GM12878 (cell line): ENCODE results near the gene HS3ST3A1. TPM values are rescaled to one million over a fixed set of nuclear protein-coding genes. Genes with fewer than 3 reads are reported as not detected.

Source experiments
- ATAC-seq: fragments of 200-7000 bp; cut with Tn5 transposase; 3 replicates; pipeline ENCODE4 v1.9.1; 2020; ENCODE audit warnings: mild to moderate bottlenecking, moderate library complexity
- BruUV-seq: library from RNA; stranded (reverse); fragments of 400-500 nt; replicated peaks from 2 replicates; lab custom pipeline; 2021; lab: Mats Ljungman, UMichigan
- CTCF ChIA-PET: fragments of 300-600 bp; sonication (Branson Sonifier 250); formaldehyde crosslinking; extraction: SDS; loops from one replicate; lab custom pipeline; 2021; ENCODE audit warnings: inconsistent platforms; lab: Yijun Ruan, JAX
- POLR2A ChIA-PET: fragments of 350-600 bp; formaldehyde crosslinking; extraction: SDS; loops from one replicate; lab custom pipeline; 2021; ENCODE audit warnings: inconsistent platforms; lab: Charles Lee
- RAD21 ChIA-PET: fragments of 300-600 bp; sonication (Branson Sonifier 250); formaldehyde crosslinking; loops from one replicate; lab custom pipeline; 2023; ENCODE audit warnings: antibody characterized with exemption; ENCODE audit not compliant: unreplicated experiment; lab: Charles Lee
- SMC1A ChIA-PET: fragments of 300-600 bp; sonication (Branson Sonifier 250); formaldehyde crosslinking; loops from one replicate; lab custom pipeline; 2023; ENCODE audit not compliant: unreplicated experiment, uncharacterized antibody; lab: Charles Lee
- DNase-seq: peaks from one replicate; pipeline ENCODE4 v3.0.0-alpha.2; 2011; ENCODE audit warnings: low read depth, low spot score
- FAIRE-seq: peaks from 3 replicates; lab custom pipeline; 2011; peaks lifted over from hg19 to GRCh38; lab: Jason Lieb, UNC
- H2AFZ ChIP-seq: 2 replicates; pipeline ENCODE4 v1.6.0; 2011; ENCODE audit warnings: low read depth, low read length, control low read depth; ENCODE audit not compliant: control insufficient read depth
- H3K27ac ChIP-seq: 2 replicates; pipeline ENCODE4 v1.5.1; 2011; ENCODE audit warnings: control low read depth; ENCODE audit not compliant: control insufficient read depth, insufficient read depth
- H3K27me3 ChIP-seq, 2 experiments: replicated peaks in 1 of 2; 2 replicates each; pipeline versions ENCODE4 v1.6.0 to v1.6.1; 2011; ENCODE audit warnings: low read length in 1 of 2; ENCODE audit not compliant: control insufficient read depth in 2 of 2, insufficient read depth in 2 of 2
- H3K36me3 ChIP-seq, 2 experiments: 2 replicates each; pipeline ENCODE4 v1.5.1; 2011; ENCODE audit warnings: low read length in 1 of 2; ENCODE audit not compliant: control insufficient read depth in 2 of 2, insufficient read depth in 2 of 2
- H3K4me1 ChIP-seq: 2 replicates; pipeline ENCODE4 v1.6.1; 2011; ENCODE audit warnings: mild to moderate bottlenecking, low read length, moderate library complexity, mixed read lengths; ENCODE audit not compliant: control insufficient read depth, insufficient read depth
- H3K4me2 ChIP-seq: 2 replicates; pipeline ENCODE4 v1.6.0; 2011; ENCODE audit warnings: control low read depth; ENCODE audit not compliant: control insufficient read depth, insufficient read depth
- H3K4me3 ChIP-seq: fragments of 200-600 bp; sonication (generic); 2 replicates; pipeline ENCODE4 v1.5.1; 2016
- H3K79me2 ChIP-seq: 2 replicates; pipeline ENCODE4 v1.6.0; 2011; ENCODE audit warnings: low read length; ENCODE audit not compliant: control insufficient read depth, insufficient read depth
- H3K9ac ChIP-seq: 2 replicates; pipeline ENCODE4 v1.8.0; 2011; ENCODE audit warnings: low read length, control low read depth, mixed read lengths; ENCODE audit not compliant: control insufficient read depth, insufficient read depth
- H3K9me3 ChIP-seq: replicated peaks from 3 replicates; pipeline ENCODE4 v1.5.1; 2011; ENCODE audit warnings: mild to moderate bottlenecking, low read length; ENCODE audit not compliant: control insufficient read depth, insufficient read depth
- H4K20me1 ChIP-seq: 2 replicates; pipeline ENCODE4 v1.6.0; 2011; ENCODE audit not compliant: control insufficient read depth, insufficient read depth
- EP300 ChIP-seq, 2 experiments: fragments of 150-350 bp in 1 of 2; IDR thresholded peaks; 2 replicates each; pipeline ENCODE4 v1.6.1; 2011 to 2012; ENCODE audit warnings: low read depth in 2 of 2, low read length in 2 of 2, borderline replicate concordance in 1 of 2, improper control_type of control experiment in 1 of 2, inconsistent platforms in 1 of 2; ENCODE audit not compliant: control insufficient read depth in 1 of 2
- FOS ChIP-seq: IDR thresholded peaks from 3 replicates; pipeline ENCODE4 v1.6.1; 2011; ENCODE audit warnings: borderline replicate concordance; ENCODE audit not compliant: insufficient read length; ENCODE audit errors: extremely low read depth
- NR2C2 ChIP-seq: IDR thresholded peaks from 2 replicates; pipeline ENCODE4 v1.6.1; 2011; ENCODE audit warnings: borderline replicate concordance, low read depth; ENCODE audit not compliant: control insufficient read depth, insufficient read length
- PML ChIP-seq: IDR thresholded peaks from 2 replicates; pipeline ENCODE4 v1.6.1; 2012; ENCODE audit warnings: low read length, inconsistent platforms
- SMC3 ChIP-seq: IDR thresholded peaks from 2 replicates; pipeline ENCODE4 v1.6.1; 2011; ENCODE audit warnings: low read length, improper control_type of control experiment, borderline replicate concordance
- STAT1 ChIP-seq: fragments of 450-650 bp; conservative IDR thresholded peaks from 2 replicates; pipeline ENCODE4 v1.6.1; 2014; ENCODE audit warnings: antibody characterized with exemption, mild to moderate bottlenecking
- WRNIP1 ChIP-seq: IDR thresholded peaks from 2 replicates; pipeline ENCODE4 v1.6.1; 2011; ENCODE audit warnings: low read depth, low read length, improper control_type of control experiment, borderline replicate concordance
- YBX1 ChIP-seq: fragments of 450-650 bp; IDR thresholded peaks from 2 replicates; pipeline ENCODE4 v1.6.1; 2016; ENCODE audit warnings: antibody characterized with exemption
- WGBS: methylation state at CpG from one replicate; pipeline ENCODE4 v1.1.6; 2016; ENCODE audit warnings: low lambda C conversion rate; ENCODE audit not compliant: insufficient replicate concordance, insufficient coverage; ENCODE audit errors: missing lambda C conversion rate; 5-methylcytosine and 5-hydroxymethylcytosine counted together
- in situ Hi-C: fragments of 300-500 bp; cut with MboI; formaldehyde crosslinking; loops from 9 replicates; pipeline ENCODE4 v1.14.3; 2018; ENCODE audit warnings: mixed read lengths
- intact Hi-C: fragments of 100-400 bp; cut with micrococcal nuclease; formaldehyde crosslinking; loops from one replicate; pipeline ENCODE4 v1.14.2; 2022; ENCODE audit not compliant: unreplicated experiment
- polyA plus RNA-seq, 11 experiments: library from polyadenylated mRNA; depleted of rRNA in 4 of 11; unstranded in 6 of 11; stranded (reverse) in 5 of 11; fragments of >200 nt; fragmentation: Nextera tagmentation in 4 of 11; fragmentation: Illumina TruSeq in 1 of 11; extraction: Ambion mirVana in 4 of 11; extraction: Trizol in 1 of 11; gene quantifications; 1 replicate in 1 of 11; 2 replicates in 10 of 11; pipeline versions ENCODE4 v1.2.1 to v1.2.3, GENCODE V29; 2011 to 2016; ENCODE audit warnings: inconsistent platforms in 2 of 11, missing spikeins in 2 of 11, low read depth in 1 of 11
- total RNA-seq, 4 experiments: library from RNA; depleted of rRNA in 3 of 4; stranded (reverse); fragments of >200 nt in 3 of 4; fragmentation: Illumina TruSeq in 1 of 4; extraction: Trizol in 1 of 4; gene quantifications; 2 replicates each; pipeline versions ENCODE4 v1.2.1 to v1.2.3, GENCODE V29; 2013 to 2021
- TF ChIP-seq, protein P1 (sequence below), 3 experiments: IDR thresholded peaks in 2 of 3; conservative IDR thresholded peaks in 1 of 3; 2 replicates each; pipeline ENCODE4 v1.5.1; 2011; ENCODE audit warnings: low read depth in 3 of 3, low read length in 3 of 3, mild to moderate bottlenecking in 3 of 3, control low read depth in 2 of 3, moderate library complexity in 2 of 3, inconsistent platforms in 1 of 3, mixed read lengths in 1 of 3; ENCODE audit not compliant: control insufficient read depth in 2 of 3, insufficient read depth in 1 of 3; ENCODE audit errors: extremely low read depth in 1 of 3
- TF ChIP-seq, protein P2 (sequence below): fragments of 150-350 bp; IDR thresholded peaks from 2 replicates; pipeline ENCODE4 v1.6.1; 2016; ENCODE audit warnings: low read depth, low read length

HS3ST3A1 gene
- total and polyA plus RNA-seq, 10 of the 15 experiments (the other 5 are each of a cell fraction or from before 2014, with no cell fraction given) = 0.24 to 0.26 TPM; not detected in 8

DNA sequence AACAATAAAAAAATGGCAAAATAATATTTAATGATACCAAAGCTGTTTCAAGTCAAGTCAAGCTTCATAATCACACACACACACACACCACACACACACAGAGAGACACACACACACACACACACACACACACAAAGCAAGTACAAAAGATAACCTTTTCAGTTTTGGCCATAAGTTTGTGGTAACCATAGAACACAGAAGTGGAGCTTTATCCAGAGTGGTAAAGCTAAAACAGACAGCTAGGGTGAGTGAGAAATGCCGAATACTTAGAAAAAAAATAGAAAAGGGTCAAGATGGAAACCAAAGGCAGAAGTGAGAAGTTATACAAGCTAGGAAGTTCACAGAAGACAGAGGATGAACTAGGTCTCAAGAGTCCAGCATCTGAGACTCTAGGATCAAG lies 79.0 kb downstream of the HS3ST3A1 start:
- no peaks in the 10 kb centered on the region for H3K27me3 ChIP-seq
- CTCF ChIA-PET = interaction anchor here (0.6 to 1.3 kb wide), 5 partner anchors 12 to 186 kb away, joined by 3 to 6 read pairs (median 3); no protein-coding TSS in a partner anchor
- no peak overlapping the region for H3K9ac ChIP-seq
- TF ChIP-seq FOS (no peak), YBX1 (no peak)
- FAIRE-seq = no peak
- no peaks in the 10 kb centered on the region for H3K79me2 ChIP-seq
- H3K4me3 ChIP-seq = no peak overlapping the region
- no peak overlapping the region for H3K4me2 ChIP-seq
- intact Hi-C loops (loop anchor here (10.0 kb wide), 1 partner anchor 68 kb away; no protein-coding TSS in a partner anchor), in situ Hi-C loops (no loop called here)
- H3K9me3 ChIP-seq = no peaks in the 10 kb centered on the region
- no peak overlapping the region for H2AFZ ChIP-seq
- no peaks in the 10 kb centered on the region for H4K20me1 ChIP-seq
- RAD21 ChIA-PET = interaction anchor here (0.8 to 3.8 kb wide), 5 partner anchors 12 to 73 kb away, joined by 3 to 32 read pairs (median 3); no protein-coding TSS in a partner anchor
- H3K27ac ChIP-seq = no peak overlapping the region
- POLR2A ChIA-PET = interaction anchor here (0.8 to 0.9 kb wide), 3 partner anchors 9 to 33 kb away, joined by 3 to 4 read pairs (median 3); no protein-coding TSS in a partner anchor
- H3K36me3 ChIP-seq = no peaks in the 10 kb centered on the region
- SMC1A ChIA-PET = interaction anchor here (0.7 to 1.7 kb wide), 8 partner anchors 8 to 53 kb away, joined by 3 to 19 read pairs (median 4); no protein-coding TSS in a partner anchor
- WGBS = 79% methylated on average over 1 of the region's 1 CpG
- no peak for DNase-seq
- H3K4me1 ChIP-seq = no peaks in the 10 kb centered on the region
- BruUV-seq = no TSS peak
- no peak for ATAC-seq

DNA sequence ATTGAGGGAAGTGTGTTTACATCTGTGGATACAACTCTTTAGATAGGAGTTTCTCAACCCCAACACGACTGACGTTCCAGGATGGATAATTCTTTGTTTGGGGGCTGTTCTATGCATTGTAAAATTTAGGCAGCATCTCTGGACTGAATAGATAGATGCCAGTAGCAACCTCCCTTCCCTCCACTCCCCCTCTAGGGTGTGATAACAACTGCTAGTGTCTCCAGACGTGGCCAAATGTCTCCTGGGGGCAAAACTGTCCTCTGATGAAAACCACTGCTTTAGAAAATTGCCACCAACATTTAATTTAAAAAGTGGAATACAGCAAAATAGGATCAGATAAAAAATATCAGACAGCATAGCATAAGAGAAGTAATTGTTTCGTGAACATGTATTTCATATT lies 79.9 kb downstream of the HS3ST3A1 start:
- in situ Hi-C loops = no loop called here
- no peak for FAIRE-seq
- no peak for TF ChIP-seq WRNIP1
- TF ChIP-seq, protein P1, sequence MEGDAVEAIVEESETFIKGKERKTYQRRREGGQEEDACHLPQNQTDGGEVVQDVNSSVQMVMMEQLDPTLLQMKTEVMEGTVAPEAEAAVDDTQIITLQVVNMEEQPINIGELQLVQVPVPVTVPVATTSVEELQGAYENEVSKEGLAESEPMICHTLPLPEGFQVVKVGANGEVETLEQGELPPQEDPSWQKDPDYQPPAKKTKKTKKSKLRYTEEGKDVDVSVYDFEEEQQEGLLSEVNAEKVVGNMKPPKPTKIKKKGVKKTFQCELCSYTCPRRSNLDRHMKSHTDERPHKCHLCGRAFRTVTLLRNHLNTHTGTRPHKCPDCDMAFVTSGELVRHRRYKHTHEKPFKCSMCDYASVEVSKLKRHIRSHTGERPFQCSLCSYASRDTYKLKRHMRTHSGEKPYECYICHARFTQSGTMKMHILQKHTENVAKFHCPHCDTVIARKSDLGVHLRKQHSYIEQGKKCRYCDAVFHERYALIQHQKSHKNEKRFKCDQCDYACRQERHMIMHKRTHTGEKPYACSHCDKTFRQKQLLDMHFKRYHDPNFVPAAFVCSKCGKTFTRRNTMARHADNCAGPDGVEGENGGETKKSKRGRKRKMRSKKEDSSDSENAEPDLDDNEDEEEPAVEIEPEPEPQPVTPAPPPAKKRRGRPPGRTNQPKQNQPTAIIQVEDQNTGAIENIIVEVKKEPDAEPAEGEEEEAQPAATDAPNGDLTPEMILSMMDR (IDR thresholded peaks at IDR 0.05 in 2 of 3, conservative IDR thresholded peaks at IDR 0.05 in 1 of 3; ENCODE audit: control insufficient read depth in 2 of 3, extremely low read depth in 1 of 3, insufficient read depth in 1 of 3, low read depth in 3 of 3, low read length in 3 of 3) = no peak
- TF ChIP-seq, protein P2, sequence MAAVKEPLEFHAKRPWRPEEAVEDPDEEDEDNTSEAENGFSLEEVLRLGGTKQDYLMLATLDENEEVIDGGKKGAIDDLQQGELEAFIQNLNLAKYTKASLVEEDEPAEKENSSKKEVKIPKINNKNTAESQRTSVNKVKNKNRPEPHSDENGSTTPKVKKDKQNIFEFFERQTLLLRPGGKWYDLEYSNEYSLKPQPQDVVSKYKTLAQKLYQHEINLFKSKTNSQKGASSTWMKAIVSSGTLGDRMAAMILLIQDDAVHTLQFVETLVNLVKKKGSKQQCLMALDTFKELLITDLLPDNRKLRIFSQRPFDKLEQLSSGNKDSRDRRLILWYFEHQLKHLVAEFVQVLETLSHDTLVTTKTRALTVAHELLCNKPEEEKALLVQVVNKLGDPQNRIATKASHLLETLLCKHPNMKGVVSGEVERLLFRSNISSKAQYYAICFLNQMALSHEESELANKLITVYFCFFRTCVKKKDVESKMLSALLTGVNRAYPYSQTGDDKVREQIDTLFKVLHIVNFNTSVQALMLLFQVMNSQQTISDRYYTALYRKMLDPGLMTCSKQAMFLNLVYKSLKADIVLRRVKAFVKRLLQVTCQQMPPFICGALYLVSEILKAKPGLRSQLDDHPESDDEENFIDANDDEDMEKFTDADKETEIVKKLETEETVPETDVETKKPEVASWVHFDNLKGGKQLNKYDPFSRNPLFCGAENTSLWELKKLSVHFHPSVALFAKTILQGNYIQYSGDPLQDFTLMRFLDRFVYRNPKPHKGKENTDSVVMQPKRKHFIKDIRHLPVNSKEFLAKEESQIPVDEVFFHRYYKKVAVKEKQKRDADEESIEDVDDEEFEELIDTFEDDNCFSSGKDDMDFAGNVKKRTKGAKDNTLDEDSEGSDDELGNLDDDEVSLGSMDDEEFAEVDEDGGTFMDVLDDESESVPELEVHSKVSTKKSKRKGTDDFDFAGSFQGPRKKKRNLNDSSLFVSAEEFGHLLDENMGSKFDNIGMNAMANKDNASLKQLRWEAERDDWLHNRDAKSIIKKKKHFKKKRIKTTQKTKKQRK = no peak
- no peak for TF ChIP-seq STAT1
- TF ChIP-seq NR2C2 = no peak
- no peak for TF ChIP-seq PML
- TF ChIP-seq EP300 (IDR thresholded peaks at IDR 0.05; ENCODE audit: borderline replicate concordance in 1 of 2, control insufficient read depth in 1 of 2, low read depth in 2 of 2, low read length in 2 of 2) = no peak
- no peak for TF ChIP-seq SMC3

More for the DNA sequence above, 79.9 kb downstream of the HS3ST3A1 start:
- Histone ChIP-seq H3K36me3 (no peaks in the 10 kb centered on the region), H3K4me3 (no peak overlapping the region), H3K79me2 (no peaks in the 10 kb centered on the region), H3K9ac (no peak overlapping the region), H3K9me3 (no peaks in the 10 kb centered on the region), H3K4me2 (no peak overlapping the region), H4K20me1 (no peaks in the 10 kb centered on the region), H3K27me3 (no peaks in the 10 kb centered on the region), H3K4me1 (no peaks in the 10 kb centered on the region), H2AFZ (no peak overlapping the region), H3K27ac (no peak overlapping the region)
- intact Hi-C loops = loop anchor here (10.0 kb wide), 1 partner anchor 67 kb away; no protein-coding TSS in a partner anchor
- POLR2A ChIA-PET = interaction anchor here (0.9 to 1.4 kb wide), 2 partner anchors 12 to 18 kb away, joined by 3 to 8 read pairs; no protein-coding TSS in a partner anchor
- DNase-seq (no peak), ATAC-seq (no peak)
- CTCF ChIA-PET = interaction anchor here (1.3 to 1.4 kb wide), 2 partner anchors 11 to 184 kb away, joined by 4 to 6 read pairs; no protein-coding TSS in a partner anchor
- WGBS = 0% methylated on average over 4 of the region's 4 CpGs
- SMC1A ChIA-PET = interaction anchor here (0.7 to 3.8 kb wide), 10 partner anchors 10 to 160 kb away, joined by 3 to 24 read pairs (median 4); no protein-coding TSS in a partner anchor
- no TSS peak for BruUV-seq
- RAD21 ChIA-PET = interaction anchor here (0.9 to 3.0 kb wide), 4 partner anchors 11 to 20 kb away, joined by 3 to 15 read pairs (median 6); no protein-coding TSS in a partner anchor
